ENCODE data around the gene FAAH.
A peak's percentile ranks its signal among the peaks of the same experiment; 100 is the strongest.

FAAH gene

DNA sequence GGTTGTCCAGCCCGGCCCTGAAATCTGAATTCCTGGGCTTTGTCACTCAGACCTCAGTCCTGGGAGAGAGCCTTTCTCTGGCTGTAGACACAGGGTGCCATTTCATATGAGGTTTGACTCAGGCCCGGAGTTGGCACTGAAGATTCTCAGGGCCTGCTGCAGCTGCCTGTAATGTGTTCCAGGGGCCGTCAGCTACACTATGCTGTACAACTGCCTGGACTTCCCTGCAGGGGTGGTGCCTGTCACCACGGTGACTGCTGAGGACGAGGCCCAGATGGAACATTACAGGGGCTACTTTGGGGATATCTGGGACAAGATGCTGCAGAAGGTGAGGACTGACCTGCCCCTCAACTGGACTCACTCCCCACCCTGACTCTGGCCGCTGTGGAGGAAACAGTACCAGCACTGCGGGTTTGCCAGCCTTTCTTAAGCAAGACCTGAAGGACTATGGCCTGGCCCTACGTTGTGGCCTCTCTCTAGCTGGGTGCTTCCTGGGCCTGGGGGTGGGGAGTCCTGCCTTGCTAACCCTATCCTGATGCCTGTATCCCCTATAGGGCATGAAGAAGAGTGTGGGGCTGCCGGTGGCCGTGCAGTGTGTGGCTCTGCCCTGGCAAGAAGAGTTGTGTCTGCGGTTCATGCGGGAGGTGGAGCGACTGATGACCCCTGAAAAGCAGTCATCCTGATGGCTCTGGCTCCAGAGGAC lies 18.9 kb downstream of the FAAH start:
- FAIRE-seq: no peak
- TF ChIP-seq POLR2AphosphoS5 (IDR thresholded peaks at IDR 0.05; ENCODE audit: low read depth, low read length) (no peak), TAF1 (IDR thresholded peaks at IDR 0.05; ENCODE audit: borderline replicate concordance, low read depth, low read length) (no peak), POLR2A (IDR thresholded peaks at IDR 0.05; ENCODE audit: low read depth, low read length) (no peak)
- no peak for DNase-seq (ENCODE audit: insufficient read length)

DNA sequence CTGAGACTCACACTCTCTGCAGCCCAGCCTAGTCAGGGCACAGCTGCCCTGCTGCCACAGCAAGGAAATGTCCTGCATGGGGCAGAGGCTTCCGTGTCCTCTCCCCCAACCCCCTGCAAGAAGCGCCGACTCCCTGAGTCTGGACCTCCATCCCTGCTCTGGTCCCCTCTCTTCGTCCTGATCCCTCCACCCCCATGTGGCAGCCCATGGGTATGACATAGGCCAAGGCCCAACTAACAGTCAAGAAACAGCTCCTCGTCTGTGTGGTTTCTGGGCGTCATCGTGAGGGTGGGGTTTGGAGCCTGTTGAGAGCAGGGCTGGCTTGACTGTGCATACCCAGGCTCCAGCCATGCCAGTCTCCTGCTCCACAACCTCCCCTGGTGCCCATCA lies 19.5 kb downstream of the FAAH start:
- no peak for TF ChIP-seq TAF1 (IDR thresholded peaks at IDR 0.05; ENCODE audit: borderline replicate concordance, low read depth, low read length)
- TF ChIP-seq POLR2AphosphoS5 (IDR thresholded peaks at IDR 0.05; ENCODE audit: low read depth, low read length): no peak
- TF ChIP-seq POLR2A (IDR thresholded peaks at IDR 0.05; ENCODE audit: low read depth, low read length): no peak
- FAIRE-seq: no peak
- peak; percentile 51 for DNase-seq (ENCODE audit: insufficient read length)

DNA sequence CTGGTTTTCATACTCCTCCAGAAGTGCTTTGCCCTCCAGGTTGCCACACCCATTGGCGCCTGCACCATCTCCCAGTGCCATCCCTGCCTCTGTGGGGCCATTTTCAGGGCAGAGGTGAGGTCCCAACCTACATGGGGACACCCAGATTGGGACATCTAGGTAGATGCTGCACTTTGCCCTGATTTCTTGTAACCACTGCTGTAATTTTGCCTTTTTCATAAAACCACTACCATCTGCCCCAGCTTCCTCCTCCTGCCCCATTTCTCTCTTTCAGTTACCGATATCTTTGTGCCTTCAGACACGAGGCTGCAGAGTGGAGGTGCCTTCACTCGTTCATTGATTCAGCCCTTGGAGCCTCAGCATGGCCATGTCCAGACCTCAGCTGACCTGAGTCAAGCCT lies 21.4 kb downstream of the FAAH start:
- TF ChIP-seq TAF1 (IDR thresholded peaks at IDR 0.05; ENCODE audit: borderline replicate concordance, low read depth, low read length): no peak
- no peak for TF ChIP-seq POLR2AphosphoS5 (IDR thresholded peaks at IDR 0.05; ENCODE audit: low read depth, low read length)
- TF ChIP-seq POLR2A (IDR thresholded peaks at IDR 0.05; ENCODE audit: low read depth, low read length): no peak
- DNase-seq (ENCODE audit: insufficient read length): no peak
- no peak for FAIRE-seq

DNA sequence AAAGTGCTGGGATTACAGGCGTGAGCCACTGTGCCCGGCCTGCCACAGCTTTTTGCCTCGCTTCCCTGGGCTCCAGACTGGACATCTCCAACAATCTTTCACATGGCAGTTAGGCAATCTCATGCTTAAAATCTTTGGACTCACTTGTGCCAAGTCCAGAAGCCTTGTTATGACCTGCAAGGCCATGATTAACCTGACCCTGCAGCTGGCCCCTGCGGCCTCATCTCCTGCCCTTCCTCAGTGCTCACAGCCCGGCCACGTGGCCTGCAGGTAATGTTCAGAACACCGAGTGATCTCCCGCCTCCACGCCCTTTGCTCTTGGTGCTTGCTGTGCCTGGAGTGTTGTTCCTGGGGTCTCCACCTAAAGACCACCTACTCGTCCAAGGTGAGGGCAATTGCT lies 24.9 kb downstream of the FAAH start:
- TF ChIP-seq POLR2A (IDR thresholded peaks at IDR 0.05; ENCODE audit: low read depth, low read length) (no peak), TAF1 (IDR thresholded peaks at IDR 0.05; ENCODE audit: borderline replicate concordance, low read depth, low read length) (no peak), POLR2AphosphoS5 (IDR thresholded peaks at IDR 0.05; ENCODE audit: low read depth, low read length) (no peak)
- DNase-seq (ENCODE audit: insufficient read length): no peak
- no peak for FAIRE-seq

DNA sequence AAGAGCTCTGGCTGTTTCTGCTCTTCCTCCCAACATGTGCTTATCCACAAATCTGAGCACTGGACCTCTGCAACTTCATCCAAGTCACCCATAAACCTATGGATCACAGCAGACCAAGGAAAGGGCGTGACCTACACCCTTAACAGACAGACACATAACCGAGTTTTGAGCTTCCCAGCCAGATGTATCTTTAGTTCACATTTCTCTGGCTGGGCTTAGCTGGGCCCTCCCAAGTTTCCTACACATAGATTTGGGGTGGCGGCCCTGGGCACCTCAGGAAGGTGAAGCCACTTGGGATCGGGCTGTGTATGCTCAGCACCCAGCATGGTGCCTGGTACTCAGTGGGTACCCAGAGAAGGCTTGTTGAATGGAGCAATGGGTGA lies 26.4 kb downstream of the FAAH start:
- FAIRE-seq: no peak
- no peak for DNase-seq (ENCODE audit: insufficient read length)
- TF ChIP-seq TAF1 (IDR thresholded peaks at IDR 0.05; ENCODE audit: borderline replicate concordance, low read depth, low read length) (no peak), POLR2A (IDR thresholded peaks at IDR 0.05; ENCODE audit: low read depth, low read length) (no peak), POLR2AphosphoS5 (IDR thresholded peaks at IDR 0.05; ENCODE audit: low read depth, low read length) (no peak)

DNA sequence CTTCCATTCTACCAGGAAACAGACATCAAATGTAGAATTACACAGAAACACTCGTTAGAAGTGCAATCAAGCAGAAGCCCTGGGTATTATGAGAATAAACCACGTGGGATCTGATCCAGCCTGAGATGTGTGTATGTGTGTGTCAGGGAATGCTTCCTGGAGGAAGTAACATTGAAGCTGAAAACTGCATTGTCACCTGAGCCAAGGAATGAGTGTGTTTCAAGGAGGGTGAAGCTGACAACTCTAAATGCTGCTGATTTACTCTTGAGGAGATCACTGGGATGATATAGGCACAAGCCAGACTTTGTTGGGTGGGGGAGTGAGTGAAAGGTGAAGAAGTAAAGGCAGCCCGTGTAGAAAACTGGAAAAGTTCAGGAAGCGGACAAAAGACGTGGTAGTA lies 27.6 kb downstream of the FAAH start:
- FAIRE-seq (no peak), DNase-seq (ENCODE audit: insufficient read length) (no peak)
- TF ChIP-seq POLR2A (IDR thresholded peaks at IDR 0.05; ENCODE audit: low read depth, low read length): no peak
- no peak for TF ChIP-seq TAF1 (IDR thresholded peaks at IDR 0.05; ENCODE audit: borderline replicate concordance, low read depth, low read length)
- no peak for TF ChIP-seq POLR2AphosphoS5 (IDR thresholded peaks at IDR 0.05; ENCODE audit: low read depth, low read length)

DNA sequence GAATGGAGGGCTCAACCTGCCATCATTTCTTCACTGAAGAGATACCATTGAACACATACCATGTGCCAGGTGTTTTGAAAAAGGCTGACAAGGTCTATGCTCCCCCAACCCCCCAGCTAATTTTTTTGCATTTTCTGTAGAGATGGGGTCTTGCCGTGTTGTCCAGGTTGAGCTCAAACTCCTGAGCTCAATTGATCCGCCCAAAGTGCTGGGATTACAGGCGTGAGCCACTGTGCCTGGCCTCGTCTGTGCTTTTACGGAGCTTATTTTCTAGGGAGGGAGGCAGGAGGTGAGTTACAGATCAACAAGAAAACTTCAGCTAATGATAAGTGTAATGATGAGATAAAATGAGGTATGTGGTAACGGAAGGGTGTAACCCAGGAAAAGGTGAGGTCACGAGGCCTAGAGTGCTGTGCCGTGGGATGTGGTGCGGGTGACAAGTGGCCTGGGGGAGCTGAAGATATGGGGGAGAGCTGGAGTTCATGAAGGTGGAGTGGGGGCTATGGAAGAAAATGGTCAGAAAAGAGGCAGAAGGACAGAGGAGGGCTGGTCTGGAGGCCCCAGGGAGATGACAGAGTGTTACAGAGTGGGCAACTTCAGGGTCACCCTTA lies 28.2 kb downstream of the FAAH start:
- DNase-seq (ENCODE audit: insufficient read length): no peak
- no peak for TF ChIP-seq TAF1 (IDR thresholded peaks at IDR 0.05; ENCODE audit: borderline replicate concordance, low read depth, low read length)
- FAIRE-seq: no peak

DNA sequence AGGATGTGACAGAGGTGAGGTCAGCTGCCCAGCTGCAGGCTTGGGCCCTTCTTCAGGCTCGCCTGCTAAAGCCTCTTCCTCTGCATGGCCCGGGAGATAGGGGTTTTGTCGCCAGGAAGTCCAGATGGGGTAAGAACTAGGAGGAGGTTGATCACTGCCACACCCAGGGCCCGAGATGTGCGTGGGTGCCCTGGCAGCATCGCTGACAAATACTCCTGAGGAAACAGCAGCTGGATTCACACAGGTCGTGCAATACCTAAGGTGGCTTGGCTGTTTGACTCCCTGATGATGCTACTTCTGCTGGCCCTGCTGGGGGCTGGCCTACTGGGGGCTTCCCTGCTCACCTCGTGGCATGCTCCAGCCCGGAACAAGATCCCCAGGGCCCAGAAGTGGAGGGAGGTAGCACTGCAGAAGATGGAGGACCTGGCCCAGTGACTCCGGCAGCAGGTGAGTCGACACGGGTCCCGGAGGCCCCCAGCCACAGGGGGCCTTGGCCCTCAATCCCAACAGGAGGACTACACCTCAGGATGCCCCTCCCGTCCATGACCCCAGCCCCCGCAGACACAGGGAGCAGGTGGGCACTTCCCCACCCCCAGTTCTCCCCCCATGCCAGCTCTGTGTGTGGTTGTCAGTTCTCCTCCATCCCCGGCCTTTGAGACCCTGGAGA lies 29.6 kb downstream of the FAAH start:
- no peak for TF ChIP-seq POLR2AphosphoS5 (IDR thresholded peaks at IDR 0.05; ENCODE audit: low read depth, low read length)
- TF ChIP-seq TAF1 (IDR thresholded peaks at IDR 0.05; ENCODE audit: borderline replicate concordance, low read depth, low read length): no peak
- TF ChIP-seq POLR2A (IDR thresholded peaks at IDR 0.05; ENCODE audit: low read depth, low read length): no peak
- FAIRE-seq (no peak), DNase-seq (ENCODE audit: insufficient read length) (no peak)

DNA sequence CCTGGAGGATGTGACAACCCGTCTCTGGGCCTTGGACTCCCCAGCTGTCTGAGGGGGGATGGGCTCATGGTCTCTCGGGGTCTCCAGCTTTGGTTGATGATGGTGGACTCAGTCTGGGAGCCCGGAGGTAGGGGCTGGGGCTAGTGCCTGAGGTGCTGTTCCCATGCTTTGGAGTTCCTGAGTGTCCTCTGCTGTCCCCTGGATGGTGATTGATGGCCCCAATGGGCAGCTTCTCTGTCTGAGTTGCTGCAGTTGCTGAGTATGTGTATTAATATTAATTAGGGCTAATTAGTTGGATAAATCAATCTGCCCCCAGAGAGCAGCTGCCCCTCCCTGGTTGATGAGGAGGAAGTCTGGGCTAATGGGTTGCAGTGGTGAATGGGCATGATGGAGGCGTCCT lies 30.6 kb downstream of the FAAH start:
- no peak for DNase-seq (ENCODE audit: insufficient read length)
- TF ChIP-seq POLR2A (IDR thresholded peaks at IDR 0.05; ENCODE audit: low read depth, low read length) (no peak), TAF1 (IDR thresholded peaks at IDR 0.05; ENCODE audit: borderline replicate concordance, low read depth, low read length) (no peak), POLR2AphosphoS5 (IDR thresholded peaks at IDR 0.05; ENCODE audit: low read depth, low read length) (no peak)
- no peak for FAIRE-seq

DNA sequence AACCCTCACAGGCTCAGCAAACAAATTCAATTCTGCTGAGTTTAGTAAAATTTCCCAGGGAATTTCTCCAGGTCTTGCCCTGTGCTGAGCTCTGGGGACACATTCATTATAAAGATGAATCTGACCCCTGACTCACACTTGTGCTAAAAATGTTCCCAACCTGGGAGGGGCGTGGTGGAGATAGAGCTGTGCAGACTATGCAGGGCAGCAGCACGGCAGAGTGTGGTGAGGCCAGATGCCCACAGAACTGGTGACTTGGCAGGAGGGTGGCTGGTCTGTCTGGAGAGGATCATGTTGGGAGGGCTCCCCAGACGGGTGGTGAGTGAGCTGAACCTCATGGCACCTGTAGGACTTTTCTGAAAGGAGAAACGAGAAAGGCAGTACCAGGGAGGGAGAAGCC lies 31.6 kb downstream of the FAAH start:
- DNase-seq (ENCODE audit: insufficient read length) (no peak), FAIRE-seq (no peak)
- TF ChIP-seq TAF1 (IDR thresholded peaks at IDR 0.05; ENCODE audit: borderline replicate concordance, low read depth, low read length): no peak
- TF ChIP-seq POLR2AphosphoS5 (IDR thresholded peaks at IDR 0.05; ENCODE audit: low read depth, low read length): no peak
- no peak for TF ChIP-seq POLR2A (IDR thresholded peaks at IDR 0.05; ENCODE audit: low read depth, low read length)

DNA sequence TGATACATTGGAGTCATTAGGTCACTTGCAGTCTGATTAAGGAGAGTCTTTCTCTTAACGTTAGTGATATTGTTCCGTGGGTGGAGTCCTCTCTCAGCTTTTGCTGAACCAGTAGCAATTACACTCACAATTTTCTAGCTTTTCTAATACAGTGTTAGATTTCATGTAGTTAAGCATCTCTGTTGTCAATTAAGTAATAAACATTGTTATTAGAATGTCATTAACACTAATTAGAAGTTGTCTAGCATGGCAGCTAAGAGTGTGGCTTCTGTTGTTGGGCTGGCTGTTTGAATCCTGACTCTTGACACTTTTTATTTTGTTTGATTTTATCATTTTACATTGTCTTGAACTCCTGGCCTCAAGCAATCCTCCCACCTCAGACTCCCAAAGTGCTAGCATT lies 33.4 kb downstream of the FAAH start:
- no peak for FAIRE-seq
- TF ChIP-seq POLR2AphosphoS5 (IDR thresholded peaks at IDR 0.05; ENCODE audit: low read depth, low read length) (no peak), TAF1 (IDR thresholded peaks at IDR 0.05; ENCODE audit: borderline replicate concordance, low read depth, low read length) (no peak), POLR2A (IDR thresholded peaks at IDR 0.05; ENCODE audit: low read depth, low read length) (no peak)
- DNase-seq (ENCODE audit: insufficient read length): no peak

DNA sequence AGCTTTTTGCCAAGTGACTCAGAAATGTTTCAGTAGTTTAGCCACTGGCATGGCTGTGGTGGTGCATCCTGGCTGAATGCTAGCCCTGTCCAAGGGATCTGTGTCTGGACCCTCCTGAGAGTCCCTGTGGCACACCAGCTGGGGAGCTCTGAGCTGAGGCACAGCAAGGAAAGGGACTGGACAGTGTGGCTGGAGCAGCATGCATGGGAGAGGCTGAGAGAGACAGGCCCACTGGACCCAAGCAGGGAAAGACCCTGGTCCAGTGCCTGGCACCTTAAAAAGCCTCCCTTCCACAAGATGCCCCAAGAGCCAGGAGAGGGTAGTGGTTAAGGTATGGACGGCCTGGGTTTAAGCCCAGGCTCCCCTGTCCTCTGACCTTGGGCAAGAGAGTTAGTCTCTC lies 35.3 kb downstream of the FAAH start:
- FAIRE-seq (no peak), DNase-seq (ENCODE audit: insufficient read length) (no peak)
- TF ChIP-seq POLR2AphosphoS5 (IDR thresholded peaks at IDR 0.05; ENCODE audit: low read depth, low read length): no peak
- TF ChIP-seq TAF1 (IDR thresholded peaks at IDR 0.05; ENCODE audit: borderline replicate concordance, low read depth, low read length): no peak
- no peak for TF ChIP-seq POLR2A (IDR thresholded peaks at IDR 0.05; ENCODE audit: low read depth, low read length)
